IgD-negative memory B cell (primary cell): ENCODE measurements around the gene UGT2B7. TPM values are rescaled to one million over a fixed set of nuclear protein-coding genes. Genes with fewer than 3 reads are reported as not detected.
"Not testable (repeated sequence)": the region's sequence is repeated elsewhere in the genome, so short reads cannot be mapped to it uniquely, and the experiment has no call there.

ENCODE experiments used
- H3K27ac Mint-ChIP-seq, 3 donors: one replicate each; pipeline ENCODE4 v1.8.0; 2020 to 2022; ENCODE audit warnings: mild to moderate bottlenecking in 3 of 3, mixed read lengths in 3 of 3, moderate library complexity in 1 of 3
- H3K27me3 Mint-ChIP-seq: one replicate; pipeline ENCODE4 v1.8.0; 2021; ENCODE audit warnings: mixed read lengths
- H3K36me3 Mint-ChIP-seq: one replicate; pipeline ENCODE4 v1.8.0; 2020; ENCODE audit warnings: mild to moderate bottlenecking, mixed read lengths
- H3K4me1 Mint-ChIP-seq, 3 donors: one replicate each; pipeline ENCODE4 v1.8.0; 2020 to 2022; ENCODE audit warnings: mixed read lengths in 3 of 3, mild to moderate bottlenecking in 1 of 3
- H3K4me3 Mint-ChIP-seq, 4 donors: one replicate each; pipeline ENCODE4 v1.8.0; 2020 to 2022; ENCODE audit warnings: mild to moderate bottlenecking in 4 of 4, mixed read lengths in 4 of 4, moderate library complexity in 3 of 4
- H3K9me3 Mint-ChIP-seq, 3 donors: one replicate each; pipeline ENCODE4 v1.8.0; 2020 to 2021; ENCODE audit warnings: mixed read lengths in 3 of 3, mild to moderate bottlenecking in 1 of 3
- polyA plus RNA-seq: library from polyadenylated mRNA; unstranded; fragments of 300-500 nt; fragmentation: Illumina TruSeq; gene quantifications from one replicate; pipeline ENCODE4 v1.2.3, GENCODE V29; 2021

Gene UGT2B7
- polyA plus RNA-seq: not detected

GRCh38 chr4:69096111-69096656 lies at the start of gene UGT2B7:
Gene UGT2B7, plus strand, starts transcription at chr4:69096474. Its CDS starts 47 bp downstream, at chr4:69096521.
- Mint-ChIP-seq H3K4me3 (no peak within 1 kb of the TSS), H3K4me1 (no peaks in the 10 kb centered on the region), H3K27me3 (no peaks in the 10 kb centered on the region), H3K9me3 (peaks cover 0 to 4% (median 0%) of the 10 kb centered on the region in 3 donors), H3K36me3 (no peaks in the 10 kb centered on the region), H3K27ac (no peak within 1 kb of the TSS)

DNA sequence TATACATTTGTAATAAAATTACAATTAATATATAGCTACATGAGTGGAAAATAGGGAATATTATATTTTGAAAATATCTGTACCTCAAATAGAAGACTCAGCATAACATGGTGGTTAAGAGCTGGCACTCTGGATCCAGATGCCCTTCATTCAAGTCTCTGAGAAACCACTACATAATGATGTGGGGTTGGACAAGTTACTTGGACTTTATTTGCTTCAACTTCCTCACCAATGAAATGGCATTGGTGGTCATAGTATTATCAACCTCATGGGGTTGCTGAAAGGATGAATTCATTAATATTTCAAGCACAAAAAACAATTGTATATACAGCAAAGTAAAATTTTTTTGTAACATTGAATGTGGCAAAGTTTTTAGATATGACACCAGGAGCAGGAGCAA lies 46.4 kb upstream of the UGT2B7 start:
- Mint-ChIP-seq H3K27me3 (peaks cover 1% of the 10 kb centered on the region), H3K4me3 (no peak overlapping the region), H3K9me3 (peaks cover 0 to 4% (median 2%) of the 10 kb centered on the region in 3 donors), H3K4me1 (no peaks in the 10 kb centered on the region), H3K27ac (no peak overlapping the region), H3K36me3 (no peaks in the 10 kb centered on the region)

- not testable (repeated sequence) for H3K27ac Mint-ChIP-seq, H3K36me3 Mint-ChIP-seq, H3K27me3 Mint-ChIP-seq, H3K9me3 Mint-ChIP-seq, H3K4me1 Mint-ChIP-seq, H3K4me3 Mint-ChIP-seq
Observed at GRCh38 chr4:69050853-69051575, 45.3 kb upstream of the UGT2B7 start.

GRCh38 chr4:69051576-69051943 lies 44.7 kb upstream of the UGT2B7 start:
- Mint-ChIP-seq H3K36me3 (no peaks in the 10 kb centered on the region), H3K4me1 (no peaks in the 10 kb centered on the region), H3K27me3 (peaks cover 1% of the 10 kb centered on the region), H3K4me3 (no peak overlapping the region), H3K27ac (no peak overlapping the region), H3K9me3 (no peaks in the 10 kb centered on the region)

DNA sequence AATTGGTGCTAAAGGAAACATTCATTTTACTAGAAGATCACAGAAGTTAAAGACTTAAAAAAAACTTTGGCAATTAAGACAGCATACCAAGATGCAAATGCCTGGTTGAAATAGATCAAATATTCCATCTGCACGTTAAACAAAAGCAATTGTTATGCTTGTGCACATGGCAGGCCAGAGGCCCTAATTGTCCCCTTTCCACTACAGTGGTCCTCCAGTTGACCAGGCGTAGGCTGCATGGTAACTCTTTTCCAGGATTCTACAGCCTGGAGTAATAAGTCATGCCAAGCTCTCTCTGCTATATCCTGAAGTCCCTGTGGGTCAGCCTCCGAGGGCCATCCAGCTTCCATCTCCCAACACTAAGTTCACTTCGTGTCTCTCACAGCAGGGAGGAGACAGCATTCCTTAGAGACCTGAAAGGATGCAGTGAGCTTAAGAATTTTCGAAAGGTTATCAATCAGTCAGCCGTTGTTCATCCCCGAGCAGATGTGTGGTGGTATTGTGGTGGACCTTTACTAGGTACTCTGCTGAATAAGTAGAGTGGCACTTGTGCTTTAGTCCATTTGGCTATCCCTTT lies 42.9 kb upstream of the UGT2B7 start:
- H3K27me3 Mint-ChIP-seq, H3K36me3 Mint-ChIP-seq, H3K27ac Mint-ChIP-seq, H3K4me3 Mint-ChIP-seq, H3K4me1 Mint-ChIP-seq, H3K9me3 Mint-ChIP-seq: not testable (repeated sequence)

GRCh38 chr4:69054033-69054432 lies 42.2 kb upstream of the UGT2B7 start:
- H3K27me3 Mint-ChIP-seq, H3K27ac Mint-ChIP-seq: not testable (repeated sequence)

DNA sequence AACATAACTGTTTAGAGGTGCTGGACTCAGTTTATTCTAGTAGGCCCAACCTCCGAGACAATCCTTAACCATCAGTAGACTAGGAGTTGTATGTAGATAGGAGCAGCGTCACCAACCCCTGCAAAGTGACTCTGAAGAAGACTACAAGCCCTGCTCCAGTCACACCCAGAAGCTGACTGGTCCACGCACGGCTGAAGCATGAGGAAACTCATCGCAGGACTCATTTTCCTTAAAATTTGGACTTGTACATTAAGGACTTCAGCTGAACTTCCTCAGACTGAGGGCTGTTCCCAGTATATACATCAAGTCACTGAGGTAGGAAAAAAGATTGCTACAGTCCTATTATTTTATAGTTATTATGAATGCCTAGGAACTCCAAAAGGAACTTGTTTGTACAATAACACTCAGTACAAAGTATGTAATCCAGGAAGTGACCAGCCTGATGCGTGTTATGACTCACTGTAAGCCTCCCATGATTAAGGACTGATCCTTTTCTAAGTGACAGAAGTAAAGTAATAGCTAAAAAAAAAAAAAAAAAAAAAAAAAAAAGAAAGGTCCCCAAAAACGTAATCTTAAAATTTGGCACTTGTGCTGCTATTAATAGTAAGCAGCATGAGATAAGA lies 41.6 kb upstream of the UGT2B7 start:
- Mint-ChIP-seq H3K4me1 (no peaks in the 10 kb centered on the region), H3K27me3 (peaks cover 1% of the 10 kb centered on the region), H3K9me3 (no peaks in the 10 kb centered on the region), H3K4me3 (no peak overlapping the region), H3K36me3 (no peaks in the 10 kb centered on the region), H3K27ac (no peak overlapping the region)

More at GRCh38 chr4:69054033-69054432, 42.2 kb upstream of the UGT2B7 start:
- not testable (repeated sequence) for H3K4me3 Mint-ChIP-seq, H3K36me3 Mint-ChIP-seq, H3K4me1 Mint-ChIP-seq, H3K9me3 Mint-ChIP-seq

DNA sequence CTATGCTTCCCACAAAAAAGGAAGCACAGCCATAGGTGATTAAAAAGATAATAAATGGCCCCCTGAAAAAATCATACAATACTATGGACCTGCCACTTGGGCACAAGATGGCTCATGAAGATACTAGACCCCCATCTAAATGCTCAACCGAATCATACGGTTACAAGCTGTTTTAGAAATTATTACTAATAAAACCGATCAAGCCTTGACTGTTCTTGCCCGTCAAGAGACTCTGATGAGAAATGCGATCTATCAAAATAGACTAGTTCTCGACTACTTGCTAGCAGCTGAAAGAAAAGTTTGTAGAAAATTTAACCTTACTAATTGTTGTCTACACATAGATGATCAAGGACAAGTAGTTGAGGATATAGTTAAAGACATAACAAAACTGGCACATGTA lies 40.1 kb upstream of the UGT2B7 start:
- Mint-ChIP-seq H3K27ac (no peak overlapping the region), H3K9me3 (no peaks in the 10 kb centered on the region), H3K36me3 (no peaks in the 10 kb centered on the region), H3K4me3 (no peak overlapping the region), H3K27me3 (peaks cover 1% of the 10 kb centered on the region), H3K4me1 (peaks cover 0 to under 1% (median 0%) of the 10 kb centered on the region in 3 donors)

- no peaks in the 10 kb centered on the region for H3K9me3 Mint-ChIP-seq
- H3K4me1 Mint-ChIP-seq: peaks cover 0 to 1% (median 0%) of the 10 kb centered on the region in 3 donors
- no peaks in the 10 kb centered on the region for H3K36me3 Mint-ChIP-seq
- no peaks in the 10 kb centered on the region for H3K27me3 Mint-ChIP-seq
- H3K4me3 Mint-ChIP-seq: no peak overlapping the region
- H3K27ac Mint-ChIP-seq: no peak overlapping the region
Observed at GRCh38 chr4:69056921-69057550, 39.2 kb upstream of the UGT2B7 start.

- Mint-ChIP-seq H3K27ac (peak overlapping the region in 1 of 3 donors; percentile 44), H3K36me3 (no peaks in the 10 kb centered on the region), H3K9me3 (no peaks in the 10 kb centered on the region), H3K27me3 (no peaks in the 10 kb centered on the region), H3K4me3 (no peak overlapping the region), H3K4me1 (peaks cover 0 to 1% (median 0%) of the 10 kb centered on the region in 3 donors)
Observed at GRCh38 chr4:69057620-69058409, 38.5 kb upstream of the UGT2B7 start.

GRCh38 chr4:69058410-69059059 lies 37.7 kb upstream of the UGT2B7 start:
- Mint-ChIP-seq H3K4me1 (peaks cover 0 to 1% (median 0%) of the 10 kb centered on the region in 3 donors), H3K27me3 (no peaks in the 10 kb centered on the region), H3K9me3 (no peaks in the 10 kb centered on the region), H3K36me3 (no peaks in the 10 kb centered on the region), H3K27ac (peak overlapping the region in 1 of 3 donors; percentile 44), H3K4me3 (no peak overlapping the region)

GRCh38 chr4:69060651-69061308 lies 35.5 kb upstream of the UGT2B7 start:
- H3K9me3 Mint-ChIP-seq: no peaks in the 10 kb centered on the region

DNA sequence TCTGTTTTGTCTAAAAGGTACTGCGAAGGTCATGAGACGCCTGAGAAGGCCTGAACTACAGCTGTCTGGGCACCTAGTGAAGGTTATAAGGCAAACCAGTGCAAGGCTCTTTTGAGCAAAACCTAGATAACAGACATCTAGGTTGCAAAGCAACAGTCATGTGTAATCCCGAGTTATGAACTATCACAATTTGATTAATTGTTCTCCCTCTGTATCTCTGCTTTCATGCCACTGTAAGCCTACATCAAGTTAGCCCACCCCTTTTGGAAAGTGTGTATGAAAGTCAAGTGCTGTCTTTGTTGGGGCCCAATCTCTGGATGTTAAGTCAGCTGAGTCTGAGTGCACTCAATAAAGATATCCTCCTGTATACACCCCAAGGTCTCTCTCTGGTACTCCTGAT lies 31.9 kb upstream of the UGT2B7 start:
- no peak overlapping the region for H3K4me3 Mint-ChIP-seq
- H3K9me3 Mint-ChIP-seq: no peaks in the 10 kb centered on the region
- no peaks in the 10 kb centered on the region for H3K27me3 Mint-ChIP-seq
- peaks cover 2% of the 10 kb centered on the region for H3K36me3 Mint-ChIP-seq
- H3K4me1 Mint-ChIP-seq: peaks cover 0 to 1% (median 0%) of the 10 kb centered on the region in 3 donors
- H3K27ac Mint-ChIP-seq: no peak overlapping the region

More at GRCh38 chr4:69060651-69061308, 35.5 kb upstream of the UGT2B7 start:
- Mint-ChIP-seq H3K27me3 (no peaks in the 10 kb centered on the region), H3K4me3 (no peak overlapping the region), H3K27ac (no peak overlapping the region), H3K4me1 (peaks cover 0 to 1% (median 0%) of the 10 kb centered on the region in 3 donors), H3K36me3 (no peaks in the 10 kb centered on the region)

DNA sequence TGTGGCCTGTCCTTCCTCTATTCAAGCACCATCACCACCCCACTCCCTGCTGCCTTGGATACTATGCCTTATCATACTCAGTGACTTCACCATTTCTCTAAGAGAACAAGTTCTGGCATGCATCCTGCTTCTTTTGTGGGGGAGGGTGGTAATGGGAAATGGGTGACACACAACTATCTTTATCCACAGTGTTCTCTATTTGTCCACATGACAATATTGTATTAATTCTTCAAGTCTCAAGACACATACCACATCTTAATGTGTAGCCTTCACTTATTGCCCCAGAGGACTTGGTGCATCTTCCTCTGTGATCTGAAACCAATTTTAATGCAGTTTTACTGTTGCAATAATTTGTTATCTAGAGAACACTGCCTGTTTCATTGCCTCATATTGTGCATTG lies 29.3 kb upstream of the UGT2B7 start:
- H3K27me3 Mint-ChIP-seq: no peaks in the 10 kb centered on the region
- H3K4me1 Mint-ChIP-seq: no peaks in the 10 kb centered on the region
- H3K4me3 Mint-ChIP-seq: no peak overlapping the region
- H3K36me3 Mint-ChIP-seq: peaks cover 2% of the 10 kb centered on the region
- no peak overlapping the region for H3K27ac Mint-ChIP-seq
- H3K9me3 Mint-ChIP-seq: no peaks in the 10 kb centered on the region
